HuH-7.5 (cell line): ENCODE results near the gene C5orf52.
"Not testable (repeated sequence)": the region's sequence is repeated elsewhere in the genome, so short reads cannot be mapped to it uniquely, and the experiment has no call there.

ENCODE experiments used
- DNase-seq: peaks from one replicate; pipeline ENCODE4 v3.0.0; 2011; ENCODE audit warnings: low spot score

The C5orf52 gene

GRCh38 chr5:157726607-157727006, 55.3 kb downstream of the C5orf52 start:
- not testable (repeated sequence) for DNase-seq

- not testable (repeated sequence) for DNase-seq
These were observed 56.5 kb downstream of the C5orf52 start for GRCh38 chr5:157727858-157728257.
